Measurements from ENCODE around the gene HINT2. TPM values are rescaled to one million over a fixed set of nuclear protein-coding genes. Genes with fewer than 3 reads are reported as not detected.

The HINT2 gene
- total and polyA plus RNA-seq, 8 donors, result 8.4 to 131 (median 21.0) TPM

DNA sequence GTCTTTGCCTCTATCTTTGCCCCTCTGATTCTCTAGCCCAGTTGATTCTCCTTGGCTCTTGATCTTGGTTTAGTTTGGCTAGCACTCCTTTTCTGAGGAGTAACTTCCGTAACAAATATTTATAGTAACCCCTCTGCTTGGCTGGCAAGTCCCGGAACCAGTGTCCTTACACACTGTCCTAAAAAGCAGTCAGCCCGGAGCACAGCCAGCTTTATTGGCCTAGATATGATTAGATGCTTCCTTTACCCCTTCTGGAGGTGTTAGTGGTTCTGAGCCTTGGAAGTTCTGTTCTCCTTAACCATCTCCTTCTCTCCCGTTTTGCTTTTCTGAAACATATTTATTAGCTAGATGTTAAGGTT lies 43.8 kb downstream of the HINT2 start:
- WGBS, 5 donors, result 7 to 23% (median 17%) methylated on average over 4 of the region's 4 CpGs
- no peak for TF ChIP-seq CTCF (IDR thresholded peaks at IDR 0.05)
- no peak for TF ChIP-seq EP300 (IDR thresholded peaks at IDR 0.05)
- TF ChIP-seq POLR2A (IDR thresholded peaks at IDR 0.05), result no peak
- TF ChIP-seq POLR2AphosphoS5 (IDR thresholded peaks at IDR 0.05), result no peak
- DNase-seq, result peak in 1 of 2 donors; percentile 41
- peak overlapping the region in 1 of 4 donors; percentile 3 for H3K4me3 ChIP-seq
- H3K9me3 ChIP-seq, result no peaks in the 10 kb centered on the region
- intact Hi-C loops (cut with DNase I; ENCODE audit: low total_unique reads), result no loop called here
- H3K27ac ChIP-seq, result peak overlapping the region; percentile 58 to 78 (median 66)
- H3K4me1 ChIP-seq, result peaks cover 10 to 36% (median 24%) of the 10 kb centered on the region in 4 donors
- no peaks in the 10 kb centered on the region for H3K36me3 ChIP-seq
- H3K27me3 ChIP-seq, result no peaks in the 10 kb centered on the region

- Histone ChIP-seq H3K27me3 (no peaks in the 10 kb centered on the region), H3K4me1 (peaks cover 10 to 36% (median 24%) of the 10 kb centered on the region in 4 donors), H3K9me3 (no peaks in the 10 kb centered on the region), H3K4me3 (no peak overlapping the region), H3K27ac (no peak overlapping the region), H3K36me3 (no peaks in the 10 kb centered on the region)
- intact Hi-C loops (cut with DNase I; ENCODE audit: low total_unique reads), result no loop called here
- 89 to 98% (median 97%) methylated on average over 1 of the region's 1 CpG for WGBS, 5 donors
- no peak for TF ChIP-seq POLR2AphosphoS5 (IDR thresholded peaks at IDR 0.05)
- TF ChIP-seq EP300 (IDR thresholded peaks at IDR 0.05), result no peak
- TF ChIP-seq CTCF (IDR thresholded peaks at IDR 0.05), result no peak
- no peak for TF ChIP-seq POLR2A (IDR thresholded peaks at IDR 0.05)
- DNase-seq, result no peak
Observed at GRCh38 chr9:35769763-35770162, 45.1 kb downstream of the HINT2 start.

- TF ChIP-seq POLR2AphosphoS5 (IDR thresholded peaks at IDR 0.05), result no peak
- no peak for TF ChIP-seq EP300 (IDR thresholded peaks at IDR 0.05)
- no peak for TF ChIP-seq POLR2A (IDR thresholded peaks at IDR 0.05)
- TF ChIP-seq CTCF (IDR thresholded peaks at IDR 0.05), result no peak
- H3K36me3 ChIP-seq, result no peaks in the 10 kb centered on the region
- H3K9me3 ChIP-seq, result no peaks in the 10 kb centered on the region
- 83 to 94% (median 87%) methylated on average over 1 of the region's 1 CpG for WGBS, 5 donors
- H3K4me3 ChIP-seq, result no peak overlapping the region
- peaks cover 10 to 37% (median 27%) of the 10 kb centered on the region in 4 donors for H3K4me1 ChIP-seq
- no peaks in the 10 kb centered on the region for H3K27me3 ChIP-seq
- DNase-seq, result no peak
- intact Hi-C loops (cut with DNase I; ENCODE audit: low total_unique reads), result no loop called here
- no peak overlapping the region for H3K27ac ChIP-seq
Observed at GRCh38 chr9:35767458-35767857, 47.4 kb downstream of the HINT2 start.

DNA sequence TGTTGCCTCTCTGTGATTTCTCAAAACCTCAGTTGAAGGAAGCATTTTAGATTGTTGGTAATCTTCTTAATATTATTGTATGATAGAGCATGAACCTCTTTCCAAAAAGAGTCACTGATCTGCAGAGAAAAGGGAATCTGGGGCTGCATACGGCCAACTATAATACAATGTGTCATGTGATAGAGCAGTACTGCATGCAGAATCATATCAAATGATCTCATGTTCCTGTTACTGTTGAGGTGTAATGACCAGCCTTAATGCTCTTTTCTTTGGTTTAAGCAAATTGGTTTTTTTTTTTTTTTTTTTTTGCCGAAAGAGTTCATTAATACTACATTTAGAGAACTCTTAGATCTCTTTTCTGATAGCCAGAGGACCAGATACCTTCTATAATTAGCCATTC lies 47.8 kb downstream of the HINT2 start:
- Histone ChIP-seq H3K4me3 (no peak overlapping the region), H3K9me3 (no peaks in the 10 kb centered on the region), H3K36me3 (no peaks in the 10 kb centered on the region), H3K4me1 (peaks cover 10 to 37% (median 26%) of the 10 kb centered on the region in 4 donors), H3K27ac (no peak overlapping the region), H3K27me3 (no peaks in the 10 kb centered on the region)
- whole genome bisulfite sequencing, 5 donors, result 72 to 89% (median 82%) methylated on average over 2 of the region's 2 CpGs
- TF ChIP-seq EP300 (IDR thresholded peaks at IDR 0.05), result no peak
- TF ChIP-seq POLR2A (IDR thresholded peaks at IDR 0.05), result no peak
- no peak for TF ChIP-seq POLR2AphosphoS5 (IDR thresholded peaks at IDR 0.05)
- TF ChIP-seq CTCF (IDR thresholded peaks at IDR 0.05), result no peak
- intact Hi-C loops (cut with DNase I; ENCODE audit: low total_unique reads), result no loop called here
- DNase-seq, result no peak

Measured in stomach (tissue), 9 donors.